ENCODE measurements around the gene MYT1.
"Not testable (repeated sequence)": the region's sequence is repeated elsewhere in the genome, so short reads cannot be mapped to it uniquely, and the experiment has no call there.

Gene MYT1

GRCh38 chr20:64231621-64232550 lies 67.6 kb downstream of the MYT1 start:
- DNase-seq (ENCODE audit: low spot score), result no peak

GRCh38 chr20:64232794-64233193 lies 68.5 kb downstream of the MYT1 start:
- DNase-seq (ENCODE audit: low spot score), result peak; percentile 59

GRCh38 chr20:64233725-64234124 lies 69.5 kb downstream of the MYT1 start:
- no peak for DNase-seq (ENCODE audit: low spot score)

GRCh38 chr20:64234291-64234791 lies 70.1 kb downstream of the MYT1 start:
- DNase-seq (ENCODE audit: low spot score), result no peak

GRCh38 chr20:64234921-64235565 lies 70.8 kb downstream of the MYT1 start:
- DNase-seq (ENCODE audit: low spot score), result not testable (repeated sequence)

GRCh38 chr20:64236137-64237088 lies 72.2 kb downstream of the MYT1 start:
- DNase-seq (ENCODE audit: low spot score), result no peak

- no peak for DNase-seq (ENCODE audit: low spot score)
Measured at GRCh38 chr20:64237316-64237715, 73.1 kb downstream of the MYT1 start.

- no peak for DNase-seq (ENCODE audit: low spot score)
Measured at GRCh38 chr20:64238115-64238825, 74.0 kb downstream of the MYT1 start.

- DNase-seq (ENCODE audit: low spot score), result no peak
Measured at GRCh38 chr20:64238851-64239387, 74.7 kb downstream of the MYT1 start.

GRCh38 chr20:64239449-64240242 lies 75.4 kb downstream of the MYT1 start:
- no peak for DNase-seq (ENCODE audit: low spot score)

GRCh38 chr20:64240243-64241015 lies 76.2 kb downstream of the MYT1 start:
- DNase-seq (ENCODE audit: low spot score), result no peak

- DNase-seq (ENCODE audit: low spot score), result no peak
Measured at GRCh38 chr20:64241061-64241460, 76.8 kb downstream of the MYT1 start.

GRCh38 chr20:64242003-64242796 lies 77.9 kb downstream of the MYT1 start:
- DNase-seq (ENCODE audit: low spot score), result peak; percentile 8

- peak; percentile 14 for DNase-seq (ENCODE audit: low spot score)
Measured at GRCh38 chr20:64242797-64243475, 78.7 kb downstream of the MYT1 start.

- DNase-seq (ENCODE audit: low spot score), result peak; percentile 12
Measured at GRCh38 chr20:64244281-64244805, 80.1 kb downstream of the MYT1 start.

- DNase-seq (ENCODE audit: low spot score), result peak; percentile 22
Measured at GRCh38 chr20:64244870-64245603, 80.8 kb downstream of the MYT1 start.

Measured in D341Med (cell line).